ENCODE measurements around the gene SHOX.

- no peak for TF ChIP-seq GATA3 (IDR thresholded peaks at IDR 0.05; ENCODE audit: low read depth, low read length)
- TF ChIP-seq GATA2 (IDR thresholded peaks at IDR 0.05; ENCODE audit: low read depth, low read length), result no peak
Measured at GRCh38 chrX:637660-638481, 7.3 kb downstream of the SHOX start.
